ENCODE data around the gene C14orf39.

DNA sequence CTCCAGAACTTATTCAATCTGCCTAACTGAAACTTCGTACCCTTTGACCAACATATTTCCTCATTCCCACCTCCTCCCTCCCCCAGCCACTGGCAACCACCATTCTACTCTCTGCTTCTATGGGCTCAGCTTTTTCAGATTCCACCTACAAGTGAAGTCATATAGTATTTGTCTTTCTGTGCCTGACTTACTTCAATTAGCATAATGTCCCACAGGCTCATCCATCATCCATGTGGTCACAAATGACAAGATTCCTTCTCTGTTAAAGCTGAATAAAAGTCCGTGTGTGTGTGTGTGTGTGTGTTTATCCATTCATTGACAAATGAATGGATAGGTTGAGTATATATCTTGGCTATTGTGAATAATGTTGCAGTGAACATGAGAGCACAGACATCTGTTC, 1.3 kb upstream of the C14orf39 start:
- TF ChIP-seq CTCF (conservative IDR thresholded peaks at IDR 0.05; ENCODE audit: low read depth, low read length): no peak
- TF ChIP-seq EZH2phosphoT487 (IDR thresholded peaks at IDR 0.05; ENCODE audit: borderline replicate concordance, low read length): no peak

Data from PC-3 (cell line).